Calu3 (cell line): Measurements from ENCODE around the gene FHIT. TPM values are rescaled to one million over a fixed set of nuclear protein-coding genes. Genes with fewer than 3 reads are reported as not detected.

Experiments used
- BruUV-seq: library from RNA; stranded (reverse); fragments of 400-500 nt; replicated peaks from 2 replicates; lab custom pipeline; 2021; lab: Mats Ljungman, UMichigan
- CTCF ChIA-PET: fragments of 300-600 bp; sonication (Branson Sonifier 250); formaldehyde crosslinking; loops from one replicate; lab custom pipeline; 2022; ENCODE audit warnings: antibody characterized with exemption; lab: Charles Lee
- DNase-seq: peaks from one replicate; pipeline ENCODE4 v3.0.0; 2022
- H3K27ac Mint-ChIP-seq: one replicate; pipeline ENCODE4 v1.8.0; 2022; ENCODE audit warnings: mixed read lengths; ENCODE audit not compliant: unreplicated experiment
- H3K27me3 Mint-ChIP-seq: one replicate; pipeline ENCODE4 v1.8.0; 2022; ENCODE audit warnings: mixed read lengths; ENCODE audit not compliant: unreplicated experiment
- H3K36me3 Mint-ChIP-seq: one replicate; pipeline ENCODE4 v1.8.0; 2022; ENCODE audit warnings: mild to moderate bottlenecking, moderate library complexity, mixed read lengths; ENCODE audit not compliant: insufficient read depth, unreplicated experiment
- H3K4me1 Mint-ChIP-seq: one replicate; pipeline ENCODE4 v1.8.0; 2022; ENCODE audit warnings: mild to moderate bottlenecking, low read depth, mixed read lengths; ENCODE audit not compliant: unreplicated experiment
- H3K4me3 Mint-ChIP-seq: one replicate; pipeline ENCODE4 v1.8.0; 2022; ENCODE audit warnings: mild to moderate bottlenecking, low read depth, moderate library complexity, mixed read lengths; ENCODE audit not compliant: unreplicated experiment
- H3K9me3 Mint-ChIP-seq: one replicate; pipeline ENCODE4 v1.8.0; 2022; ENCODE audit warnings: low read depth, mixed read lengths; ENCODE audit not compliant: unreplicated experiment
- intact Hi-C: fragments of 100-400 bp; cut with micrococcal nuclease; formaldehyde crosslinking; loops from one replicate; pipeline ENCODE4 v1.10.0; 2022; ENCODE audit not compliant: unreplicated experiment
- total RNA-seq: library from RNA; stranded (reverse); gene quantifications from 2 replicates; pipeline ENCODE4 v1.2.3, GENCODE V29; 2022
- TF ChIP-seq, protein P1 (sequence below): fragments of 200-600 bp; IDR thresholded peaks from one replicate; pipeline ENCODE4 v1.8.0; 2022; ENCODE audit warnings: antibody characterized with exemption; ENCODE audit not compliant: unreplicated experiment

Gene FHIT
- total RNA-seq, 1 experiment from 2014 or later, result 6.2 TPM

DNA sequence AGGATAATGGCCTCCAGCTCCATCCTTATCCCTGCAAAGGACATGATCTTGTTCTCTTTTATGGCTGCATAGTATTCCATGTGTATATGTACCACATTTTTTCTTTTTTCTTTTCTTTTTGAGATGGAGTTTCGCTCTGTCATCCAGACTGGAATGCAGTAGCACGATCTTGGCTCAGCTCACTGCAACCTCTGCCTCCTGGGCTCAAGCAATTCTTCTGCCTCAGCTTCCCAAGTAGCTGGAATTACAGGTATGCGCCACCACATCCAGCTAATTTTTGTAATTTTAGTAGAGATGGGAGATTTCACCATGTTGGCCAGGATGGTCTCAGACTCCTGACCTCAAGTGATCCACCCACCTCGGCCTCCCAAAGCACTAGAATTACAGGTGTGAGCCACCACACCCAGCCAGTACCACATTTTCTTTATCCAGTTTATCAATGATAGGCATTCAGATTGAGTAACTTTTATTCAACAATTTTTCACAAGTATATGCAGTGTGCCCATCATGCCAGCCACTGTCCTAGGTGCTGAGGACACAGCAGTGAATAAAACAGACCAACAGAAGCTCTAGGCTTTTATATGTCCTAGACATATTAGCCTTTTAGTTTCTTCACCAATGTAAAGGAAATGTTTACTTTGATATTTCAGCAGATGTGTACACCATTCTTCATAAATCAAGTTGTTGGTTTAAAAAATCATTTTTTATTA lies 815.2 kb downstream of the FHIT start:
- no peak for DNase-seq
- Mint-ChIP-seq H3K27me3 (no peaks in the 10 kb centered on the region), H3K4me1 (no peaks in the 10 kb centered on the region), H3K27ac (no peak overlapping the region), H3K9me3 (peaks cover 4% of the 10 kb centered on the region), H3K4me3 (no peak overlapping the region), H3K36me3 (no peaks in the 10 kb centered on the region)
- CTCF ChIA-PET, result no interaction called here
- no TSS peak for BruUV-seq
- intact Hi-C loops, result no loop called here
- TF ChIP-seq, protein P1, sequence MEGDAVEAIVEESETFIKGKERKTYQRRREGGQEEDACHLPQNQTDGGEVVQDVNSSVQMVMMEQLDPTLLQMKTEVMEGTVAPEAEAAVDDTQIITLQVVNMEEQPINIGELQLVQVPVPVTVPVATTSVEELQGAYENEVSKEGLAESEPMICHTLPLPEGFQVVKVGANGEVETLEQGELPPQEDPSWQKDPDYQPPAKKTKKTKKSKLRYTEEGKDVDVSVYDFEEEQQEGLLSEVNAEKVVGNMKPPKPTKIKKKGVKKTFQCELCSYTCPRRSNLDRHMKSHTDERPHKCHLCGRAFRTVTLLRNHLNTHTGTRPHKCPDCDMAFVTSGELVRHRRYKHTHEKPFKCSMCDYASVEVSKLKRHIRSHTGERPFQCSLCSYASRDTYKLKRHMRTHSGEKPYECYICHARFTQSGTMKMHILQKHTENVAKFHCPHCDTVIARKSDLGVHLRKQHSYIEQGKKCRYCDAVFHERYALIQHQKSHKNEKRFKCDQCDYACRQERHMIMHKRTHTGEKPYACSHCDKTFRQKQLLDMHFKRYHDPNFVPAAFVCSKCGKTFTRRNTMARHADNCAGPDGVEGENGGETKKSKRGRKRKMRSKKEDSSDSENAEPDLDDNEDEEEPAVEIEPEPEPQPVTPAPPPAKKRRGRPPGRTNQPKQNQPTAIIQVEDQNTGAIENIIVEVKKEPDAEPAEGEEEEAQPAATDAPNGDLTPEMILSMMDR, result no peak

DNA sequence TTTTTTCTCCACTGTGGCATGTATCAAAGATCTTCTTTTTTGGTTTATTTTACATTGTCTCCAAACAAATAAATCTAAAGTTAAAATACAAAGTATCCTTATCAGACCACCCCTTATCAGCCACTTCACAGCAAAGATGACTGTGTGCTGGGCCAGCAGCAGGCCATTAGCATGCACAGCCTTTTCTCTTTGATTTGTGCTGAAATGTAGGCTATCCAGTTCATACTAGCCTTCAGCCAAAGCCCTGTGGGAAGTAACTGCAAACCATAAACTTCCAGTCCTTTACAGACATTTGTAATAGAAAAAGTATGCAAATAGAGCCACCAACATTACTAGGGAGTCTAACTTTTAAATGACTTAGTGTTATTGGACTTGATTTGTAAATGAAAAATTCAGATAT lies 816.3 kb downstream of the FHIT start:
- H3K36me3 Mint-ChIP-seq, result no peaks in the 10 kb centered on the region
- no TSS peak for BruUV-seq

DNA sequence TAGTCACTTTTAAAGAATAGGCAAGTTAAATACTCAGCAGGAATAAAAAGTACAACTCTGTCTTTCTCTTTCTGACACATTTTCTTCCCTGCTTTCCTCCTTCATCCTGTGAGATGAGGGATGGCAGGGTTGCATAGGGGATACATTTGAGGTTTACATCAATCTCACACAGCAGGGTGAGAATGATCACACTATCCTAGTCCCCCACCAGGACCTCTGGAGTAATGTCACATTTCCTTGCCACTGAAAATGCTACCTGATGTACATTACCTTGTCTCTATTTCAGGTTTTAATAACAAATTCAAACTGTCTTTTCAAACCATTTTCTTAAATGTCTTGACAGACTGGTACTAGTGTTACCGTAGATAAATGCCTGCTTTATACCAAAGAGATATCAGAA lies 816.9 kb downstream of the FHIT start:
- no peak overlapping the region for H3K4me3 Mint-ChIP-seq
- DNase-seq, result no peak
- intact Hi-C loops, result no loop called here
- H3K36me3 Mint-ChIP-seq, result no peaks in the 10 kb centered on the region
- TF ChIP-seq, protein P1, result no peak
- CTCF ChIA-PET, result no interaction called here
- no peaks in the 10 kb centered on the region for H3K27me3 Mint-ChIP-seq
- no peaks in the 10 kb centered on the region for H3K9me3 Mint-ChIP-seq
- H3K4me1 Mint-ChIP-seq, result no peaks in the 10 kb centered on the region
- H3K27ac Mint-ChIP-seq, result no peak overlapping the region
- no TSS peak for BruUV-seq

More for the DNA sequence above, 816.3 kb downstream of the FHIT start:
- intact Hi-C loops, result no loop called here
- TF ChIP-seq, protein P1, result no peak
- no peak for DNase-seq
- CTCF ChIA-PET, result no interaction called here
- no peak overlapping the region for H3K27ac Mint-ChIP-seq
- peaks cover 2% of the 10 kb centered on the region for H3K9me3 Mint-ChIP-seq
- no peaks in the 10 kb centered on the region for H3K27me3 Mint-ChIP-seq
- no peaks in the 10 kb centered on the region for H3K4me1 Mint-ChIP-seq
- no peak overlapping the region for H3K4me3 Mint-ChIP-seq

DNA sequence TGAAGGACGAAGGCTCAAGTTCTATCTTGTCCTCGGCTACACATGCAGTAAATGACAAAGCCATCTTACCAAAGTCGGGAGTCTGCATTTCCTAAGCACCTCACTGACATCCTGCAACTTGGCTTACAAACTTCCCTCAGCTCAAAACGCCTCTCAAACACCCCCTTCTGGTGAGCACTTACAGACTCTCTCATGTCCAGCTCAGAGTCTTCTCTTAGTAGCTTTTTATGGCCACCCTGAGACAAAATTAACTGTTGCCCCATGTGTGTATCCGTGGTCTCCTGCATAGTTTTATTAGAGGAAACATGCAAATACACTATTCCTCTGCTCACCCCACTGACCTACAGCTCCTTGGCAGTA lies 819.7 kb downstream of the FHIT start:
- H3K9me3 Mint-ChIP-seq, result no peaks in the 10 kb centered on the region
- CTCF ChIA-PET, result no interaction called here
- intact Hi-C loops, result no loop called here
- no peaks in the 10 kb centered on the region for H3K36me3 Mint-ChIP-seq
- no peaks in the 10 kb centered on the region for H3K4me1 Mint-ChIP-seq
- TF ChIP-seq, protein P1, result no peak
- H3K27me3 Mint-ChIP-seq, result no peaks in the 10 kb centered on the region
- no peak overlapping the region for H3K27ac Mint-ChIP-seq
- H3K4me3 Mint-ChIP-seq, result no peak overlapping the region
- DNase-seq, result peak; percentile 1
- no TSS peak for BruUV-seq
